ENCODE results near the gene PCDH1. TPM values are rescaled to one million over a fixed set of nuclear protein-coding genes. Genes with fewer than 3 reads are reported as not detected.
A peak's percentile ranks its signal among the peaks of the same experiment; 100 is the strongest.

PCDH1 gene
- total and polyA plus RNA-seq, 2 of the 8 experiments (the other 6 are each of a cell fraction or from before 2014, with no cell fraction given): 101 to 102 TPM

- no peak overlapping the region for H2BK120ac ChIP-seq (replicated peaks; ENCODE audit: low read depth, low read length)
- H3K4ac ChIP-seq (replicated peaks; ENCODE audit: insufficient read length, low read depth, low read length): no peak overlapping the region
- no peak overlapping the region for H2AFZ ChIP-seq (ENCODE audit: low read length)
- H3K27ac ChIP-seq (ENCODE audit: low read depth, low read length): no peak overlapping the region
- H2BK12ac ChIP-seq (ENCODE audit: low read depth, low read length): no peak overlapping the region
- peak overlapping the region; percentile 46; the same call in 1 of the 2 replicates for H2BK5ac ChIP-seq (ENCODE audit: low read depth, low read length)
- peaks cover 24% of the 10 kb centered on the region for H3K23me2 ChIP-seq (ENCODE audit: low read depth, low read length)
- peaks cover 3 to 9% of the 10 kb centered on the region in 2 experiments for H4K20me1 ChIP-seq (replicated peaks in 1 of 2; ENCODE audit: control insufficient read depth in 1 of 2, insufficient read depth in 2 of 2, low read length in 2 of 2)
- H3K18ac ChIP-seq (ENCODE audit: extremely low read depth, low read length): peak overlapping the region; percentile 0; the same call in 1 of the 2 replicates
- H3K9me3 ChIP-seq (ENCODE audit: insufficient read depth in 2 of 2, low read depth in 1 of 2, low read length in 1 of 2): no peaks in the 10 kb centered on the region
- H3K56ac ChIP-seq (replicated peaks; ENCODE audit: insufficient read length, low read depth, low read length): no peak overlapping the region
- peak overlapping the region; percentile 72 to 81 for H3K4me2 ChIP-seq (ENCODE audit: insufficient read depth in 1 of 2, low read depth in 2 of 2, low read length in 2 of 2)
- peaks cover 0 to 4% (median 0%) of the 10 kb centered on the region in 4 experiments; a peak in 1 of 7 replicates for H3K27me3 ChIP-seq (replicated peaks in 1 of 4; ENCODE audit: control insufficient read depth in 3 of 4, extremely low read depth in 1 of 4, insufficient read depth in 3 of 4, low read length in 3 of 4)
- H3K4me3 ChIP-seq (ENCODE audit: extremely low read depth in 1 of 4, insufficient read depth in 2 of 4, low read depth in 3 of 4, low read length in 4 of 4): peak overlapping the region in 3 of 4 experiments; percentile 7 to 62 (median 51); a peak in 4 of 8 replicates
- no peak overlapping the region for H3K23ac ChIP-seq (ENCODE audit: insufficient read length)
- H3K36me3 ChIP-seq (ENCODE audit: control insufficient read depth in 2 of 4, insufficient read depth in 4 of 4, low read length in 3 of 4): no peaks in the 10 kb centered on the region
- H4K5ac ChIP-seq (ENCODE audit: insufficient read length, low read depth, low read length): no peak overlapping the region
- peaks cover 14 to 49% (median 35%) of the 10 kb centered on the region in 4 experiments for H3K4me1 ChIP-seq (replicated peaks in 1 of 4; ENCODE audit: control insufficient read depth in 3 of 4, insufficient read depth in 4 of 4, low read length in 3 of 4)
- FAIRE-seq (peak; percentile 57), DNase-seq (ENCODE audit: low read depth in 1 of 2, low spot score in 2 of 2) (peak in 1 of 2 experiments; percentile 61)
- ChIA-PET POLR2A (ENCODE audit: partially characterized antibody) (interaction anchor here (0.6 to 11.2 kb wide), 24 partner anchors 7 to 206 kb away, joined by 3 to 173 read pairs (median 5); no protein-coding TSS in a partner anchor), CTCF (ENCODE audit: partially characterized antibody) (interaction anchor here (0.7 to 10.7 kb wide), 35 partner anchors 9 to 318 kb away, joined by 3 to 273 read pairs (median 5); partner anchors contain the start of genes PCDH12 and RNF14)
- 37% methylated on average over 4 of the region's 4 CpGs; no CpG with 5 or more reads in 1 of the 2 experiments for WGBS, 2 experiments (ENCODE audit: extremely low coverage in 1 of 2, insufficient coverage in 1 of 2, insufficient read length in 1 of 2, insufficient replicate concordance in 2 of 2, low coverage in 1 of 2, low lambda C conversion rate in 2 of 2, missing lambda C conversion rate in 1 of 2)
- H3K79me2 ChIP-seq (ENCODE audit: control insufficient read depth in 1 of 2, insufficient read depth in 2 of 2, low read length in 2 of 2): peaks cover 0 to 11% of the 10 kb centered on the region in 2 experiments; a peak in 3 of 4 replicates
- H2BK15ac ChIP-seq (ENCODE audit: low read length): peak overlapping the region; percentile 49; the same call in 1 of the 2 replicates
- peak overlapping the region; percentile 95 for H2BK20ac ChIP-seq (ENCODE audit: low read length)
- H3K9ac ChIP-seq (replicated peaks in 1 of 4; ENCODE audit: extremely low read depth in 1 of 4, low read depth in 3 of 4, low read length in 3 of 4): peak overlapping the region in 1 of 4 experiments; percentile 29; a peak in 1 of 7 replicates
- H3K14ac ChIP-seq (ENCODE audit: insufficient read length): no peak overlapping the region
- TF ChIP-seq RBBP5 (IDR thresholded peaks at IDR 0.05; ENCODE audit: borderline replicate concordance, low read depth, low read length): peak; percentile 25; the same call in 1 of the 2 replicates
- TF ChIP-seq ASH2L (IDR thresholded peaks at IDR 0.05; ENCODE audit: low read length): peak; percentile 8
- peak; percentile 82 for TF ChIP-seq CTBP2 (IDR thresholded peaks at IDR 0.05; ENCODE audit: borderline replicate concordance, insufficient read depth, insufficient read length, low read length)
- TF ChIP-seq SIX5 (IDR thresholded peaks at IDR 0.05; ENCODE audit: low read depth, low read length): no peak
- TF ChIP-seq GABPA (IDR thresholded peaks at IDR 0.05; ENCODE audit: borderline replicate concordance, insufficient read depth, low read length): peak; percentile 18; the same call in 1 of the 2 replicates
- TF ChIP-seq EGR1 (IDR thresholded peaks at IDR 0.05; ENCODE audit: borderline replicate concordance, low read depth, low read length): 0 out of 2 replicates have a peak, but pooled peaks have one; percentile 41
- H3K79me1 ChIP-seq (ENCODE audit: low read depth, low read length): peaks cover 5% of the 10 kb centered on the region; the same call in 1 of the 2 replicates
- peak overlapping the region; percentile 5 for H4K91ac ChIP-seq (replicated peaks; ENCODE audit: insufficient read length, low read length)
- H4K8ac ChIP-seq (ENCODE audit: extremely low read depth, insufficient read depth, low read length): no peak overlapping the region
- H2AK5ac ChIP-seq (ENCODE audit: low read depth, low read length): no peak overlapping the region
Observed at GRCh38 chr5:141881886-141882285, 3.7 kb upstream of the PCDH1 start.

Measured in H1 (cell line).